Measurements from ENCODE around the gene GAS2L3.

GAS2L3 gene

DNA sequence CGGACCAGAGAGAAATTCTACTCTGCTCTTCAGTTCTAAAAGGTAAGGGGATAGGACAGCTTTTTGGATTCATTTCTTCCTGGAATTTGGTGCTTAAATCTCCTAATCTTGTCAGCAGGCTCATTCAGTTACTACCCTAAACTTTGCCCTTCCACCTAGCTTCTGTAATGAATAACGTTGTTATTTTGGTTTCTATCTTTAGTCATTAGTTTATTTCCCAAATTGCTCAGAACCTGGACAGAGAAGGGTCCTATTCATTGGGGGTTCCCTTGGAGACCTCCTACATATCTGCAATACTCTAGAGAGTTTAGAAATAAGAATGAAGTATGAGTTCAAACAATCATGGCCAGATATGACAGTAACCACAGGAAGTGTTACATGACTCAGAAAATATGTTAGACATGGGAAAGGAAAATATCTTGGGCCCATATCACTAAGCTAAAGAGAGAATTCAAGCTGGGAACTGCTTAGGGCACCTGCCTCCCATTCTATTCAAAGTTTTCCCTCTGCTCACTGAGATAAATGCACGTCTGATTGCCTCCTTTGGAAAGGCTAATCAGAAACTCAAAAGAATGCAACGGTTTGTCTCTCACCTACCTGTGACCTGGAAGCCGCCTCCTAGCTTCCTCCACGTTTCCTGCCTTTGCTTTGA, 87.9 kb downstream of the GAS2L3 start:
- DNase-seq (ENCODE audit: low read depth), result no peak

DNA sequence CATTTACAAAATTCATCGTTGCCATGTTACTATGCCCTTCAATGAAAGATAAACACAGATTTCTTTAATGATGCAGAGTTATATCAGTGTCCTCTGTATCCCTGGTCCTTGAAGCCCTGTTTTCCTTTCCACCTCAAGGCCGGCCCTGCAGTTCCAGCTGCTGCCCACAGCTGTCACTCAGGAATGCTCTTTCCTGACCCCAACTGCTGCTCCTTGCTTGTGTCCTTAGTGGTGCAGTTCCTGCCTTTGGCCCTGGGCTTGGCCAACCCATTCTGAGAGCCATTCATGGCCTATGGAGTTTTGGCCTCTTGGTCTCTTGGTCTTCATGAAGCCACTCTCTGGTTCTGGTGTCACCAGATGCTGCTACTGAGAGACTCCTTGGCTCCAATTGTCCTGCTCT, 93.1 kb downstream of the GAS2L3 start:
- no peak for DNase-seq (ENCODE audit: low read depth)

DNA sequence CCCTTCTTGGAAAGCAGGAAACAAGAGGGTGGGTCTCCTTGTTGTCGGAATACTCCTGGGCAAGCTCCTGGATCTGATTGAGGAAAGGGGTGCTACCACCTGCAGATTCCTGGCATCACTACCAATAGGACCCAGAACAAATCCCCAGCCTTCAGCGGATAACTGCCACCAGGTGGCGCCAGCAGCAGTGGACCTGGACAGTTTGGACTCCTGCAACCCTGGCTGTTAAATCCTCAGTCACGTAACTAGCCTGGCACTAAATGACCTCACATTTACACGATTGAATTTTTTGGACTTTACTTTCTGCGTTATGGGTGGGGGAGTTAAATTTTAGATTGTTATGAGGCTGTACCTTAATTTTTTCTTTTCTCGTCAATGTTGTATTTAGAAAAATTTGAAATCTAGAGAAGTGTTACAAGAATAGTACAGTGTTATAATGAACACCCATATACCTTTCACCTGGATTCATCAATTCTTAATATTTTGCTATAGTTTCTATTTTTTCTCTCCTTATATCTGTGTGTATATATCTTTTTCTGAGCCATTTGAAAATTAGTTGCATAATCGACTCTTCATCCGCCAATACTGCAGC, 95.6 kb downstream of the GAS2L3 start:
- peak; percentile 28 for DNase-seq (ENCODE audit: low read depth)

GRCh38 chr12:100669922-100670321, 96.4 kb downstream of the GAS2L3 start:
- DNase-seq (ENCODE audit: low read depth), result no peak

- DNase-seq (ENCODE audit: low read depth), result no peak
Observed at GRCh38 chr12:100671396-100672074, 98.1 kb downstream of the GAS2L3 start.

- DNase-seq (ENCODE audit: low read depth), result peak; percentile 8
Observed at GRCh38 chr12:100672075-100672592, 98.7 kb downstream of the GAS2L3 start.

DNA sequence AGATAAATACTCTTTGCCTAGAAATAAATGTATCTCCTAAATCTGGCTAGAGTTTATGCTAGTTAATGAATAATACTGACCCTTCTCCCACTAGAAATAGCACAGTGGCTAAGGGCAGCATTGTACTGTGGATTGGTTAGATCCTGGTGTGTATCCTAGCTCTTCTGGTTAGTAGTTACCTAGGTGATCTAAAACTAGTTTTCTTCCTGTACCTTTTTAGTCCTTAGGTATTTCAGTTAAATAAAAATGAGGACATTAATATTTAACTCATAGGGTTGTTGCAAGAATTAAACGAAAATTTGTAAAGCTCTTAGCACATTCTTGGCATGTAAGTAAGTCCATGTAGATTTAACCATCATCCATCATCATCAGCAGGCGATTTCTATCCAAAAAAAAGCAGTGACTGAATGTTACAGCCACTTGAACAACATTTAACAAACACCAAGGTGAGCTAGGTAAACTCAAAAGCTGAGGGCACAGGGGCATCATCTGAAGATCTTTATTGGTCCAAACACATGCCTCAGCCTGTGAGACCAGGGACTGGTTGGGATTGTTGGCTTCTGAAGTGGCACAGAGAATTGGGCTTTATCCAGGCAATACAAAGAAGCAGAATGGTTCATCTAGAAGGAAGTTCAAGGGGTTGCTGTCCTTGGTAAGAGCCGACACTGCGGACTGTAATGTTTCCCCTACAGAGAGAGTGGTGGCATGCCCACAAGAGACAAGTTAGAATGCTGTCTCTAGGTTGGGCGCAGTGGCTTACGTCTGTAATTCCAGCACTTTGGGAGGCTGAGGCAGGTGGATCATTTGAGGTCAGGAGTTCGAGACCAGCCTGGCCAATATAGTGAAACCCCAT, 100.8 kb downstream of the GAS2L3 start:
- DNase-seq (ENCODE audit: low read depth), result no peak
